MM.1S (cell line): ENCODE measurements around the gene ACAD9.

Source experiments
- EZH2 ChIP-seq: fragments of 300-600 bp; sonication (generic); optimal IDR thresholded peaks from 2 replicates; pipeline ENCODE3; 2017; ENCODE audit warnings: low read depth, mild to moderate bottlenecking, antibody characterized with exemption, low read length, mixed read lengths
- TF ChIP-seq, protein P1 (sequence below): fragments of 300-600 bp; sonication (generic); IDR thresholded peaks from 2 replicates; pipeline ENCODE4 v1.5.1; 2016; ENCODE audit warnings: antibody characterized with exemption, low read length, mixed read lengths

DNA sequence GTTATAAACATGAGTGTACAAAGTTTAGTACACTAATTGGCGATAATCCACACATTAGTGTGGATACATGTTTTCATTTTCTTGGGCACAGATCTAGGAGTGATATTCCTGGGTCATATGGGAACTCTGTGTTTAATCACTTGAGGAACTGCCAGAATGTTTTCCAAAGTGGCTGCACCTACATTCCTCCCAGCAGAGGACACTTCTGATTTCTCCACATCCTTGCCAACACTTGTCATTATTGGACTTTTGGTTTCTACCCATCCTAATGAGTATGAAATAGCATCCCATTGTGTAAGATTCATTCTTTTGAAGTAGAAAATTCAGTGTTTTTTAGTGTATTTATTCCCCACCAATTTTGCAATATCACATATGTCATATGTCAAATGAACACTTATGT, 60.8 kb downstream of the ACAD9 start:
- TF ChIP-seq, protein P1, sequence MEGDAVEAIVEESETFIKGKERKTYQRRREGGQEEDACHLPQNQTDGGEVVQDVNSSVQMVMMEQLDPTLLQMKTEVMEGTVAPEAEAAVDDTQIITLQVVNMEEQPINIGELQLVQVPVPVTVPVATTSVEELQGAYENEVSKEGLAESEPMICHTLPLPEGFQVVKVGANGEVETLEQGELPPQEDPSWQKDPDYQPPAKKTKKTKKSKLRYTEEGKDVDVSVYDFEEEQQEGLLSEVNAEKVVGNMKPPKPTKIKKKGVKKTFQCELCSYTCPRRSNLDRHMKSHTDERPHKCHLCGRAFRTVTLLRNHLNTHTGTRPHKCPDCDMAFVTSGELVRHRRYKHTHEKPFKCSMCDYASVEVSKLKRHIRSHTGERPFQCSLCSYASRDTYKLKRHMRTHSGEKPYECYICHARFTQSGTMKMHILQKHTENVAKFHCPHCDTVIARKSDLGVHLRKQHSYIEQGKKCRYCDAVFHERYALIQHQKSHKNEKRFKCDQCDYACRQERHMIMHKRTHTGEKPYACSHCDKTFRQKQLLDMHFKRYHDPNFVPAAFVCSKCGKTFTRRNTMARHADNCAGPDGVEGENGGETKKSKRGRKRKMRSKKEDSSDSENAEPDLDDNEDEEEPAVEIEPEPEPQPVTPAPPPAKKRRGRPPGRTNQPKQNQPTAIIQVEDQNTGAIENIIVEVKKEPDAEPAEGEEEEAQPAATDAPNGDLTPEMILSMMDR, result no peak
- no peak for TF ChIP-seq EZH2
